Measurements from ENCODE around the gene BLOC1S3. TPM values are rescaled to one million over a fixed set of nuclear protein-coding genes. Genes with fewer than 3 reads are reported as not detected.

BLOC1S3 gene
- total RNA-seq: 6.7 and 8.4 TPM in 2 replicates

DNA sequence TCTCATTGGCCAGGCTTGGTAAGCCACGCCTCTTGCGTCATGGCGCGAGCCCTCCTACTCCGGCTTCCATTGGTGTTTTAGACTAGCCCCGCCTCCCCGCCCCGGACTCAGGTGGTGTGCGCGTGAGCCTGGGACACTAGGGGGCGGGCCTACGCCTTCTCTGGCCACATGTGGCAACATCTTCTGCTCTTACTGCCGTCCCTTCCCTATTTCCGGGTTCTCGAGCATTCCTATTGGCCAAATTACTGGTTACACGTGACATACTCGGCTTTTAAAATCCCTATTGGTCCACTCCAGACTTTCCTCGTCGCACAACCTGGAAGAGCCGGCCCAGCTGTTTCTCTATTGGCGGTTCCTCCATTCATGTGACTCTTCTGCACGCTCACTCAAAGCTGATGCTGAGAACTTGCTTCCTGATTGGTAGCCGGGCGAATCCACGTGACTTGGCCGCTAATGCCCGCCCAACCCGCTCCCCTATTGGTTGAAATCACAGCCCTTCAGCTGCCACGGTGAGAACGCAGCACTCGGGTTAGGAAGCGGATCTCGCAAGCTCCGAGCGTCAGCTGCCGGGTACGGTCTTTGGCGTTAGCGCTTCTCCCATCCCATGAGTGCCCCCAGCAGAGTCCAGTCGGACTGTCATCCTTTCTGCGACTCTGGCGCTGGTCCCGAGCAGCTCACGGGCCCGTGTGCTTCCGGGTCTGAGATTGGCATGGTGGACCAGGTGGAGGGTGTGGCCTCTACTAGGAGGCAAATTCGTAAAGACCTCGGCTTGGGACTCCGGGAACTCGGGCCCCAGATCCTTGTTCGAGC lies at the start of gene BLOC1S3:
TSS of gene BLOC1S3 (plus strand) at position 523 of the 810 bp plus-strand sequence. CDS start 513 bp downstream, outside the sequence.

DNA sequence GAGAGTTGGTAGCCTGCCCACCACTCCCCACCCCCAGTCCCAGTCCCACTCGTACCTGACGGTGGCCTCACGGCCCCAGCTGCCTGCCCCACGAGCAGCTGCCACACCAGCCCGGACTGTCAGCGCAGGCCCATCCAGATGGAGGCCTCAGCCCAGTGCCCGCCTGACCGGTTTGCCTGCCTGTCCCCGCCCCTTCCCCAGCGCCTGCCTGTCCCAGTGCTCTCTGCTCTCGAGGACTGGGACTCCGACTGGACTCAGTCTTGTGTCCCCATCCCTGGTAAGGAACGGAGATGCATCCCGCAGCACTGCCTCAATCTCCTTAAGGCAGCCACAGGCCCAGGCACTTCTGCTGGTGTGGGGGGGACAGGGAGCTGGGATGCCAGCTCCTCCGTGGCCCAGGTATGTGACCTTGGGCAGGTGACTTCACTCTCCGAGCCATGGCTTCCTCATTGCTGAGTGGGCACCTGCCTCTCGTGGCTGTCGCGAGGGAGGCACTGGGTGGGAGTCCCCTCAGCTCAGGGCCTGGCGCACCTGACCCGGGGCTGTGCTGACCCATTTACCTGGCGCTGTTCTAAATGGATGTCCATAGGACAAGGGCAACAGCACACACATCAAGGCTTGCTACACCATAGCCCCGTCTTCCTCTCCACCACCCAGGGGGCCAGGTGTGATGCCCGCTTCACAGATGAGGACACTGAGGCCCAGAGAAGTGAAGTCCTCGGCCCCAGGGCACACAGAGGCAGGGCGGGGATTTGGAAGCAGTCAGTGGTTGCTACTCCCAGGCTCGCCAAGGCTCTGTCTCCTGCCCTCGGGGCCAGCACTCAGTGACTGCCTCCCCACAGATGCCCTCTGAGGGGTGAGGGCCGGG lies 17.5 kb upstream of the BLOC1S3 start, which contains the start of gene NKPD1:
TSS of gene NKPD1 (minus strand) at position 113 of the 868 bp plus-strand sequence. CDS start 832 bp downstream, outside the sequence.

GRCh38 chr19:45177817-45178261 lies 745 bp upstream of the BLOC1S3 start, which contains the start of gene TRAPPC6A:
Gene TRAPPC6A (minus strand): TSS chr19:45178237. CDS start chr19:45178218, 19 bp downstream.

Other genes starting within 250 kb of the BLOC1S3 start
- gene APOC4, start 236.5 kb upstream of the BLOC1S3 start, total RNA-seq: not detected in 2 replicates
- gene APOC2, start 232.7 kb upstream of the BLOC1S3 start, total RNA-seq: not detected in 2 replicates
- gene CLPTM1, start 223.4 kb upstream of the BLOC1S3 start, total RNA-seq: 43.8 and 54.0 TPM in 2 replicates
- gene RELB, start 177.3 kb upstream of the BLOC1S3 start, total RNA-seq: 4.8 and 6.7 TPM in 2 replicates
- 22.2 and 25.1 TPM in 2 replicates for gene CLASRP, start 139.7 kb upstream of the BLOC1S3 start, total RNA-seq
- 0.40 and 0.65 TPM in 2 replicates for gene ZNF296, start 102.3 kb upstream of the BLOC1S3 start, total RNA-seq
- 22.5 and 27.1 TPM in 2 replicates for gene GEMIN7, start 99.5 kb upstream of the BLOC1S3 start, total RNA-seq
- gene PPP1R37, start 85.6 kb upstream of the BLOC1S3 start, total RNA-seq: 27.6 and 31.0 TPM in 2 replicates
- under 0.01 and 0.22 TPM in 2 replicates for gene NKPD1, start 17.8 kb upstream of the BLOC1S3 start, total RNA-seq
- gene TRAPPC6A, start 547 bp upstream of the BLOC1S3 start, total RNA-seq: 2.4 and 5.2 TPM in 2 replicates
- 1.2 and 1.7 TPM in 2 replicates for gene EXOC3L2, start 66.6 kb downstream of the BLOC1S3 start, total RNA-seq
- 17.7 and 18.1 TPM in 2 replicates for gene MARK4, start 72.5 kb downstream of the BLOC1S3 start, total RNA-seq
- gene CKM, start 144.1 kb downstream of the BLOC1S3 start, total RNA-seq: not detected in 2 replicates
- gene KLC3, start 162.0 kb downstream of the BLOC1S3 start, total RNA-seq: not detected in 2 replicates
- gene ERCC2, start 191.8 kb downstream of the BLOC1S3 start, total RNA-seq: 38.0 and 39.5 TPM in 2 replicates
- gene PPP1R13L, start 226.3 kb downstream of the BLOC1S3 start, total RNA-seq: 14.9 and 15.5 TPM in 2 replicates
- 22.0 and 24.5 TPM in 2 replicates for gene POLR1G, start 227.9 kb downstream of the BLOC1S3 start, total RNA-seq
- gene ERCC1, start 245.1 kb downstream of the BLOC1S3 start, total RNA-seq: 72.9 and 79.9 TPM in 2 replicates

Measured in thoracic aorta endothelial cell (primary cell).